NB4 (cell line): ENCODE data around the gene POFUT1.

ENCODE experiments used
- MYC ChIP-seq: IDR thresholded peaks from 2 replicates; pipeline ENCODE4 v1.6.1; 2011; ENCODE audit warnings: low read depth, low read length
- POLR2A ChIP-seq: IDR thresholded peaks from 2 replicates; pipeline ENCODE4 v1.6.1; 2011; ENCODE audit warnings: mild to moderate bottlenecking; ENCODE audit not compliant: insufficient read length; ENCODE audit errors: extremely low read depth

DNA sequence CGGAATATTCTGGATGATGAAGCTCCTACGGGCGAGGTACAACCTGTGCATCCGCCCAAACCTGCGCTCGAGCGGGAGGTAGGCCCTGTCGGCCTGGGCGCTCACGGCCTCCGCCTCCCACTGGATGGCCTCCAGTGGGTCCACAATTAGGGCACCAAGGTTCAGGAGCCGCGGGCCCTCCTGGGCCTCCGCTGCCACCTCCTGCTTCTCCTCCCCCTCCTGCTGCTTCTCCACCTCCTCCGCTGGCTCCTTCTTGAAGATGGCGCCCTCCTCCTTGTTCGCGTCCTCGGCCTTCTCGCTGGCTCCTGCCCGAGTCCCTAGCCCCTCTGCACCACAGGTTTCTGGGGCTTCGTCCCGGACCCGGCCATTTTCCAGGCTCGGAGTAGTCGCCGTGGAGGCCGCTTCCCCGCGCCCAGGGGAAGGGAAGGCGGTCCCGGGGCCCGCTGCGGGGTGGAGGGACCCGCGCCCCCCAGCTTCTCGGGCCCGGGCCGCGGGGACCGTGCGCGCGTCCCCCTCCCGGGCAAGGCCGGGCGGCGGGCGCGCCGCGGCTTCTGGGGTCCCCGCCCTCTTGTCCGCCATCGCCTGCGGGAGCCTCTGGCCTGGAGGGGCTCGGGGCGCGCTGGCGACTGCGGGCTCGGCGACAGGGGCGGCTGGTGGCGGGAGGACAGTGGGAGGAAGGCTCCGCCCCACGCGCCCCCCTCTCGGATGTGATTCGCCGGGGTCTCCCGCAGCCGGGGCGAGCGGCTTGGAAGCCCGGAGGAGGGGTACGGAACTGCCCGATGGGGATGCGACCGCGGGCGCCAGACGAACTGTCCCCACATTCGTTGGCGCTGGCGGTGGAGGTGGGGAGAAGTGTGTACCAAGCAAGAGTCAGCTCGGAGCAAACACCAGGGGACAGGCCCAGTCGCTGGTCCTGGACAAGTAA lies 17.7 kb upstream of the POFUT1 start:
- TF ChIP-seq MYC: no peak
- TF ChIP-seq POLR2A: no peak
